SK-N-SH treated with all-trans-retinoic acid at 6 μM for 48 hours (cell line): Measurements from ENCODE around the gene PLXNC1.

Source experiments
- BACH2 ChIP-seq: fragments of 250-450 bp; sonication (Bioruptor Pico); IDR thresholded peaks from 2 replicates; pipeline ENCODE4 v1.9.0; 2021; ENCODE audit warnings: mild to moderate bottlenecking, borderline replicate concordance
- OSR1 ChIP-seq: fragments of 250-450 bp; sonication (Bioruptor Pico); IDR thresholded peaks from 2 replicates; pipeline ENCODE4 v1.8.0; 2022; ENCODE audit warnings: moderate library complexity, mild to moderate bottlenecking, inconsistent platforms
- ZNF8 ChIP-seq: fragments of 450-650 bp; formaldehyde crosslinking; IDR thresholded peaks from 2 replicates; pipeline ENCODE4 v1.5.0; 2020; ENCODE audit warnings: mild to moderate bottlenecking, moderate library complexity

- no peak for TF ChIP-seq ZNF8 (CRISPR knock-in tag)
- TF ChIP-seq OSR1 (CRISPR knock-in tag): no peak
- TF ChIP-seq BACH2 (CRISPR knock-in tag): no peak
Measured at GRCh38 chr12:94261786-94262185, 113.4 kb downstream of the PLXNC1 start.
